ENCODE data around the gene ZNF221.

DNA sequence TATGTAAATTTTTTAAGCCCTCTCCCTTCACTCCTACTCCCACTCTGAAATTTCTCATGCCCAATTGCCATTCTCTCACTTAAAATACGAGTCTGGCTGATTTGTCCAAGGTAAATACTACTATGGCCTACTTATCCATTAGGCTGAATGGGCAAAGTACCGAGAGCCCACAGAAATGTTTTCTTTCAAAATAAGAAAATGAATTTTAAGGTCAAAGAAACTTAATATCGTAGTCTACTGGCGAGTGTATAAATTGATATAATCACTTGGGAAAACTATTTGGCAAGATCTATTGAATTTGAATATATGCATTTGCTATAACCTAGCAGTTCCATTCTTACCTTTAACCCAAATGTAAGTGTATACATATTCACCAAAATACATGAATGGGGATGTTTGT, 48.6 kb upstream of the ZNF221 start:
- TF ChIP-seq EZH2phosphoT487 (IDR thresholded peaks at IDR 0.05; ENCODE audit: insufficient read depth, low read depth) (no peak), EZH2 (IDR thresholded peaks at IDR 0.05; ENCODE audit: insufficient read depth, poor library complexity, severe bottlenecking) (no peak)
